GM19240 (cell line): ENCODE measurements around the gene STARD3.
A peak's percentile ranks its signal among the peaks of the same experiment; 100 is the strongest.
"Not testable (repeated sequence)": the region's sequence is repeated elsewhere in the genome, so short reads cannot be mapped to it uniquely, and the experiment has no call there.

Source experiments
- DNase-seq: peaks from one replicate; pipeline ENCODE4 v3.0.0; 2011; ENCODE audit warnings: low spot score; ENCODE audit not compliant: insufficient read length

Gene STARD3

DNA sequence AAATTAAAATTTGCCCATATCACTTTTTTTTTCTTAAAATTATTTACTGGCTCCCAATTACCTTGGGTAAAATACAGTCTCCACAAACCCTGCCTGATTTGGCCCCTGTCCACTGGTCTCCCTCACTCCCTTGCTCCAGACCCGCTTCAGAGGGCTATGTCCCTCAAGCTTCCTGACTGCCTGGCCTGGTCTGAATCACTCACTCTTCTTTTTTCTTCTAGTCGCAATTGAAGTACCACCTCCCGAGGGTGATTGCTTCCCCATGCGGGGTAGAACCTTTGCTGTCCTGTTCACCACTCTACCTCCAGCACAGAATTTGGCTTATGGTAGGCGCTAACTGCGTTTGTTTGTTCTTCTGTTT is 51.5 kb downstream of the STARD3 start:
- no peak for DNase-seq

- no peak for DNase-seq
These were observed 52.0 kb downstream of the STARD3 start for GRCh38 chr17:39688945-39689344.

DNA sequence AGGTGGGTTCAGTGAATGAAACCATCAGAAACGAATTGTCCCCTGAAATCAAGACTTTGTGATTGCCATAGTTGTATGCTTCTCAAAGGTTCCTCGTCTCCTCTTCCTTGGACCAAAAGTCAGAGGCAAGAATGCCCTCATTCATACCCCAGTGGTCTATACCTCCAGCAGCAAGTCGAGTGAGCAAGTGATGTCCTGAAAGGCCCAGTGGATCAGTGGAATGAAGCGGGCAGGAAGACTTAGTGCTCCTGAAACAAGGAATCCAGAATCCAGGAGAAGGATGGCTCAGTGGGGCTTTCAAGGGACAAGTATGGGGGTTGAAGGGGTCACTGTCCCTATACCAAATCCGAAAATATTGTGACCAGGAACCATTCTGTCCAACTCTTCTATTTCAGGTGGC is 57.6 kb downstream of the STARD3 start:
- no peak for DNase-seq

- no peak for DNase-seq
These were observed 58.1 kb downstream of the STARD3 start for GRCh38 chr17:39695089-39695474.

DNA sequence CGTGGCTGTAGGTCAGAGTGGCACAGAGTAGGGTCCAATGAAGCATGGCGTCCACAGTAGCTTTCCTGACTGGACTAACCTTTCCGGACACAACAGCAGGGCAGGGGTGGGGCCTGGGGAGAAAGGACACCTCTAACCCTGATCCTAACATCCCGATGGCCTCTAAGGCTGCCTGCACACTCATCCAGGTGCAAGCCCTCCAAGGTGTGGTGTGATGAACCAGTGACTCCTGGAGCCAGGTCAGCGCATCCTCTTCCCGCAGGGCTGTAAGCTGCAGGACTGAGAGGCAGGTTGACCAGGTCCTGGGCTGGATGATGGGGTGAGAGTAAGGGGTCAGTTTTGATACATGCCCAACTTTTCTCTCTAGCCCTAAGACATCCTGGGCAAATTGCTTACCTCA is 59.8 kb downstream of the STARD3 start:
- DNase-seq: no peak

GRCh38 chr17:39697961-39698360 is 61.0 kb downstream of the STARD3 start:
- no peak for DNase-seq

GRCh38 chr17:39699157-39699817 is 62.3 kb downstream of the STARD3 start:
- DNase-seq: not testable (repeated sequence)

GRCh38 chr17:39699818-39700147 is 62.8 kb downstream of the STARD3 start, which contains the start of gene ERBB2:
Gene ERBB2, plus strand, starts transcription at chr17:39700064. Its CDS starts 175 bp downstream, at chr17:39700239.
- no peak for DNase-seq

- DNase-seq: no peak
These were observed 63.4 kb downstream of the STARD3 start for GRCh38 chr17:39700148-39700987.

- no peak for DNase-seq
These were observed 64.3 kb downstream of the STARD3 start for GRCh38 chr17:39701012-39701783.

DNA sequence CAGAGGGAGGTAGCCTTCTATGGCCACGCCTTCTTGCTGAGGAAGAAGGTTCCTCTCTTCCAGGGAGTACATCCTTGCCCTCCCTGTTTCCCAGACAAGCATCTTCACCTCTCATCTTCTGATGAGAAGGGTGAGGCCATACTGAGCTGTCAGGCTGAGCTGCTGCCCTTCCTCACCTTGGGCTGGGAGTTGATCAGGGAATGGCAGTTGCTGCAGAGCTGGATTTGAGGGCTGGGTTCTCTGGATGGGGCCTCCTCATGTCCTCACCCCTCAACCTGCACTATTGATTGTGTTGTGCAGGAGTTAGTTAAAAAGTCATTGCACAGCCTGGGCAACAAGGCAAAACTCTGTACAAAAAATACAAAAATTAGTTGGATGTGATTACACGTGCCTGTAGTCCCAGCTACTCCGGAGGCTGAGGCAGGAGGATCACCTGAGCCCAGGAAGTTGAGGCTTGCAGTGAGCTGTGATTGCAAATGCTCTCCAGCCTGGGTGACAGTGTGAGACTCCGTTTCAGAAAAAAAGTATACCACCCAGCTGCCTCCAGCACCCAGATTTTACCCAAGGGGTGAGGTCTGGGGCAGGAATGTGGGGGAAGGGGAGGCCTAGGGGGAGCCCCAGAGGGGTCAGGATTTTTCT is 65.0 kb downstream of the STARD3 start:
- no peak for DNase-seq

DNA sequence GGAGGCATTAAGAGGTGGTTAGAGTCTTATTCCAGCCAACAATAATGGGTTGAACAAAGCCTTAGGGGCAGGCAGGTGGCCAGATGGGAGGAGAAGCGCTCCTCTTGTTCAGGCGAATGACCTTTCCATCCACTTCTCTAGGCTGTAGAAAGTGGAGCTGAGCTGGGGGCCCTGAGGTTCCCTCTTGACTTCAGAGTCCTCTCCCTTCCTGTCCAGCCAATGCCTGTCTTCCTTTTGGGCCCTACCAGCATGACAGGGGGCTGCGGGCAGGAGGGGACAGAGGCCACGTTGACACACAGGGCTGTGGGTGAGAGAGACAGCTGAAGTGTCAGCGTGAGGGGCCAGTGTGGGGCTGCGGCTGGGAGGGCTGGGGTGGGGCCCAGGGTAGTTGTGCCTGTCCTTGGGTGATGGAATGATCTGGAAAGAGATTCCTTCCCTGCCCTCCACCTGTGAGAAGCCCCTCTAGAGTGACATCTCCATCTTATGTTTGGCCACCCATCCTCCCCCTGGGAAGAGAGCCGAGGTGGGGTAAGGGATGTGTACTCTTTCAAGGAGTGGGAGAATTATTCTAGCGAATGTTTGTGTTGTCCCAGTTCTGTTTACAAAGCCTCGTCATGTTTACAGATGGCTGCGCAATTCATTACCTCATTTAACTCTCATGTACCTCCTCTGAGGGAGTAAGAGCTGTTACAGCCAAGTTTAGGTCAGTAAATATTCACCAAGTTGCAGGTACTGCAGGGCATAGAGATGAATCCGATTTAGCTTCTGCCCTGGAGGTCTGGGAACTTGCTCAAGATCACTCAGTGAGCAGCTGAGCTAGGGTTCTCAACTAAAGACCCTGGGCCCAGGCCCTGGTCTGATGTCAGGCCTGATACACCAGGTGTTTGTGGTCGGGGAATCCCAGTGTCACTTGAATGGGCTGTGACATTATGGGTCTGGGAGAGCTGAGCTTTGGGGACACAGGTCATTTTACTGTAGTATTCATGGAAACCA is 66.3 kb downstream of the STARD3 start:
- peak; percentile 55 for DNase-seq

GRCh38 chr17:39703913-39704312 is 67.0 kb downstream of the STARD3 start:
- no peak for DNase-seq

DNA sequence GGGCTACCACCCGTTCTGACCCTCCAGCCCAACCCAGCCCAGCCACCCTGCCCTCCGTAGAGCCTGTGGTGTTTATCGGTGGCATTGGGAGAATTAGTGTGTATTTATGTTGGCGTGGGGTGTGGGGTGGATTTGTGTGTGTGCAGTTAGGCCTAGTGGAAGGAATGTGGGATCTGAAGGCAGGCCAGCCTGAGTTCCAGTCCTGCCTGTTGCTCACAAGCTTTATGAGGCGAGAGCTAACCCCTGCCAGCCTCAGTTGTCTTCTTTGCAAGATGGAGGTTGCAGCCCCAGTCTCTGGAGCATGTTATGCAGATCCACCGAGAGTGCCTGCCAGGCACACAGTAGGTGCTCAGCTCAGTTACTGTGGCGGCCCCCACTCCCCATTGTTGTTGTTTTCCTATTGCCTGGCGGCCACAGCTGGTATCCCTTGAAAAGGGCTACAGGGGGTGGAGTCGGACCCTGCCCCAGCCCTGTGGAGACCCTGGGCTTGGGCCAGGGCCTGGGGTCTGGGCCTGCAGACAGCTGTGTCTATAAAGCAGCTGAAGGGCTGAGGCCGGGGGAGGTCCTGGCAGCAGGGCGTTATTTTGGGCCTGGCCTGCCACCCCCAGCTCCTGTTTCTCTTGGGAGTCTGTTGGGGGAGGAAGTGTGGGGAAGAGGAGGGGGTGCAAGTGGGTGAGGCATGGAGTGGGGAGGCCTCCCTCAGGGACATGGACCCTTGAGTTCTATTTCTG is 68.0 kb downstream of the STARD3 start:
- no peak for DNase-seq

DNA sequence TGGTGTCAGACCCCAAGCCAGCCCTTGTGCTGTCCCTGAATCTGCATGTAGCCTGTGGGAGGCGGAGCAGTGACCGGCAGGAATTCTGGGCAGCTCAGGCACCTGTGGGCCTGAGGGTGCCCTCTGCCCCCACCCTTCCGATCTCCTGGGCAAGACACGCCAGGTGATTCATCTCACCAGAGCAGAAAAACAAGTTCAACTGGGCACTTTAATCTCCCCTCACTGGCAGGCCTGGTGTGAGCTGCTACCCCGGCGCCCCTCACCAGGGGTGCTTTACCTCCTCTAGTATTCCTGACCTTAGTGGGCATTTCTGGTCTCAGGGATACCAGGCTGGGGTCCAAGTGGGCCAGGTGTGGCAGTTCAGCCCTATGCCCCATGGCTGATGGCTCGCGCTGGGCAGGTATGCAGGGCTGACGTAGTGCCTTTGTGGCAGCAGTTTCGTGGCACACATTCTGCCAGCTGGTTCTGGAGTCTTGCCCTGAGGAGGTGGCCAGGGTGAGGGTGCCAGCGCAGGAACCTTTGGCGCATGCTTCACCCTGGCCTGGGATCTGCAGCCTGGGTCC is 68.9 kb downstream of the STARD3 start:
- DNase-seq: no peak

DNA sequence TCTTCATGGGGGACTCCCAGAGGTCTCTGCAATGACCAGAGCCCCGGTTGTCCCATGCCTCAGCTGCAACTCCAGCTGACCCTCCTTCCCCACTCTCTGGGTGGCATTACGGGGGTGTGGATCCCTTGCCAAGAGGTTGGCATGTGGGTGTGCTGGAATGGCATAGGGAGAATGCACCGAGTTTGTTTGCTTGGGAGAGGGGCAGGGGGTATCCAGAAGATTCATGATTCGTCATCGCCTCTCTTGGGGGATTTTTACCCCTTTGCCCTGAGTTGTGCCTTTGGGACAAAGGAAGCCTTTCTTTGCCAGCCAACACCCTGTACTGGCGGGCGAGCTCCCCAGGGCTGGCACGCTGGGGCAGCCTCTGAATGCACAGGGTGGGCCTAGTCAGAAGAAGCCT is 69.4 kb downstream of the STARD3 start:
- no peak for DNase-seq

GRCh38 chr17:39706921-39707337 is 70.0 kb downstream of the STARD3 start:
- no peak for DNase-seq

DNA sequence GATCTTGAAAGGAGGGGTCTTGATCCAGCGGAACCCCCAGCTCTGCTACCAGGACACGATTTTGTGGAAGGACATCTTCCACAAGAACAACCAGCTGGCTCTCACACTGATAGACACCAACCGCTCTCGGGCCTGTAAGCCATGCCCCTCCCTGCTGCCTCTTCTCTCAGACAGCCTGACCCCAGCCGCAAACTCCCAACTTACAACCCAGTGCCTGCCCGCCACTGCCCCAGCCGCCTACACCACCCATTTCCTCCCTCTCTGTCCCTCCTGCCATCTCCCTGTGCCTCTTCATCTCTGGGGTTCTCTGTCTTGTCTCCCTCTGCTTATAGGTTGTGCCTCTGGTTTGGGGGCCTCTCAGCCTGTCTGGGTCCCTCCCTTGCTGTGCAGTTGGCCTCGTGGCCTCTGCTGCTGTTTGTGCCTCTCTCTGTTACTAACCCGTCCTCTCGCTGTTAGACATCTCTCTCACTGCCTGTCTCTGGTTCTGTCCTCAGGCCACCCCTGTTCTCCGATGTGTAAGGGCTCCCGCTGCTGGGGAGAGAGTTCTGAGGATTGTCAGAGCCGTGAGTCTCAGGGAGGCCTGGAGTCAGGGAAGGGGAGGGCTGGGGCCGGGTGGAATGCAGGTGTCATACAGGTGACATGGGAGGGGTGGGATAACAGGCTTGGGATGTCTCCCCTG is 72.5 kb downstream of the STARD3 start:
- no peak for DNase-seq
